Type B pancreatic cell (in vitro differentiated cells): Measurements from ENCODE around the gene KRT84. TPM values are rescaled to one million over a fixed set of nuclear protein-coding genes. Genes with fewer than 3 reads are reported as not detected.

Experiments
- DNase-seq: peaks from one replicate; pipeline ENCODE4 v3.0.0; 2021; ENCODE audit warnings: mixed read lengths; ENCODE audit not compliant: unreplicated experiment; ENCODE audit errors: extremely low spot score
- H3K27ac Mint-ChIP-seq: 2 replicates; pipeline ENCODE4 v1.8.0; 2021; ENCODE audit warnings: mild to moderate bottlenecking, mixed read lengths
- H3K27me3 Mint-ChIP-seq: 2 replicates; pipeline ENCODE4 v1.8.0; 2021; ENCODE audit warnings: mixed read lengths
- H3K36me3 Mint-ChIP-seq: 2 replicates; pipeline ENCODE4 v1.8.0; 2021; ENCODE audit warnings: mixed read lengths
- H3K4me1 Mint-ChIP-seq: one replicate; pipeline ENCODE4 v1.8.0; 2021; ENCODE audit warnings: mixed read lengths; ENCODE audit not compliant: unreplicated experiment
- H3K4me3 Mint-ChIP-seq: 2 replicates; pipeline ENCODE4 v1.8.0; 2021; ENCODE audit warnings: mild to moderate bottlenecking, mixed read lengths
- H3K9me3 Mint-ChIP-seq: 2 replicates; pipeline ENCODE4 v1.8.0; 2021; ENCODE audit warnings: mixed read lengths
- total RNA-seq: library from RNA; stranded (reverse); gene quantifications from 2 replicates; pipeline ENCODE4 v1.2.1, GENCODE V29; 2021; ENCODE audit warnings: low replicate concordance
- TF ChIP-seq, protein P1 (sequence below): fragments of 200-600 bp; sonication (generic); conservative IDR thresholded peaks from 2 replicates; pipeline ENCODE4 v1.5.0; 2021; ENCODE audit warnings: antibody characterized with exemption, mild to moderate bottlenecking

The KRT84 gene
- total RNA-seq, 1 donor from 2014 or later = not detected

DNA sequence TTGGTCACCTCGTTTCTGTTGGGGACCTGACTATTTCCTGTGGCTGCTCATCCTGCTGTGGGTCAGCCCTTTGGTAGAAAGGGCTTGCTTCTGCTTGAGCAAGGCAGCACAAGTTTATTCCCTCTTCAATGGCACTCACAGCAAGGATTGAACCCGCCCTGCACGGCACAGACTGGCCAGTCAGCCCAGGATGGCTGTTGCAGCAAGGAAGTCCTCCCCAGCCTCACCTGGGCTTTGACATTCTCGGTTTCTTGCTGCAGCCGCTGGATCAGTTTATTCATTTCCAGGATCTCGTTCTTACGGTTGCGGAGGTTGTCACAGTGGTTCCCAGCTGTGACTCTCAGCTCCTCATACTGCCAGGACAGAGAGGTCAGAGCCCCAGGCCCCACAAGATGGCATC lies 11.2 kb upstream of the KRT84 start:
- Mint-ChIP-seq H3K4me1 (no peaks in the 10 kb centered on the region), H3K36me3 (no peaks in the 10 kb centered on the region), H3K27me3 (peaks cover 22% of the 10 kb centered on the region), H3K27ac (no peak overlapping the region), H3K9me3 (no peaks in the 10 kb centered on the region), H3K4me3 (no peak overlapping the region)
- TF ChIP-seq, protein P1, sequence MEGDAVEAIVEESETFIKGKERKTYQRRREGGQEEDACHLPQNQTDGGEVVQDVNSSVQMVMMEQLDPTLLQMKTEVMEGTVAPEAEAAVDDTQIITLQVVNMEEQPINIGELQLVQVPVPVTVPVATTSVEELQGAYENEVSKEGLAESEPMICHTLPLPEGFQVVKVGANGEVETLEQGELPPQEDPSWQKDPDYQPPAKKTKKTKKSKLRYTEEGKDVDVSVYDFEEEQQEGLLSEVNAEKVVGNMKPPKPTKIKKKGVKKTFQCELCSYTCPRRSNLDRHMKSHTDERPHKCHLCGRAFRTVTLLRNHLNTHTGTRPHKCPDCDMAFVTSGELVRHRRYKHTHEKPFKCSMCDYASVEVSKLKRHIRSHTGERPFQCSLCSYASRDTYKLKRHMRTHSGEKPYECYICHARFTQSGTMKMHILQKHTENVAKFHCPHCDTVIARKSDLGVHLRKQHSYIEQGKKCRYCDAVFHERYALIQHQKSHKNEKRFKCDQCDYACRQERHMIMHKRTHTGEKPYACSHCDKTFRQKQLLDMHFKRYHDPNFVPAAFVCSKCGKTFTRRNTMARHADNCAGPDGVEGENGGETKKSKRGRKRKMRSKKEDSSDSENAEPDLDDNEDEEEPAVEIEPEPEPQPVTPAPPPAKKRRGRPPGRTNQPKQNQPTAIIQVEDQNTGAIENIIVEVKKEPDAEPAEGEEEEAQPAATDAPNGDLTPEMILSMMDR = no peak
- DNase-seq = no peak

DNA sequence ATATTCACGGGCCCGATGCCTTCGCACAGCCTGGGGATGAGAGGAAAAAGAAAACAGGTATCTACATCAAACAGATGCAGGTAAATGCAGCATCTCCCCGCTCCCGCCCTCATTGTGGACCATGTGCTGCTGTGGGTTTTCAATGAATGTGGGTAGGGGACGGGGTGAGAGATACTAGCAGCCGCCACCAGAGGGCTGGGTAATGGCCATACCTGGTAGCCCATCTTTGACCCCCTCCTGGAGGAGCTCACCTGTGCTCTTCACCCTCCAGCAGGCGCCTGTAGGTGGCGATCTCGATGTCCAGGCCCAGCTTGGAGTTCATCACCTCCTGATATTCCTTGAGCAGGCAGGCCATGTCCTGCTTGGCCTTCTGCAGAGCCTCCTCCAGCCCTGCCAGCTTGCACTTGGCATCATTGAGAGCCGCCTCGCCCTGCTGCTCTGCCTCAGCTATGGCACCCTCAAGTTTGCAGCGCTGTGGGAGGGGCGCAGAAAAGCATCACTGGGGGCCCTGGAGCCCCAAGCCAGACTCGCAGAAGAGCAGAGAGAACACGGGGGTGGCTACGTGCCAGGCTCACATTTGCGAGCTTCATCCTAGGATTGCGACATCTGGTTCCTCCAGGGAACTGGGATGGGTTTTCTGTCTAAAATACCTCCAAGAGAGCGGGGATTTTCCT lies 10.4 kb upstream of the KRT84 start:
- H3K27ac Mint-ChIP-seq = no peak overlapping the region
- peaks cover 22% of the 10 kb centered on the region for H3K27me3 Mint-ChIP-seq
- no peaks in the 10 kb centered on the region for H3K9me3 Mint-ChIP-seq
- TF ChIP-seq, protein P1 = peak; percentile 60
- no peaks in the 10 kb centered on the region for H3K4me1 Mint-ChIP-seq
- H3K4me3 Mint-ChIP-seq = no peak overlapping the region
- H3K36me3 Mint-ChIP-seq = no peaks in the 10 kb centered on the region
- DNase-seq = no peak

- TF ChIP-seq, protein P1 = no peak
- Mint-ChIP-seq H3K36me3 (no peaks in the 10 kb centered on the region), H3K4me1 (peaks cover under 1% of the 10 kb centered on the region), H3K27me3 (peaks cover 22% of the 10 kb centered on the region), H3K4me3 (no peak overlapping the region), H3K9me3 (no peaks in the 10 kb centered on the region), H3K27ac (no peak overlapping the region)
- DNase-seq = no peak
These were observed 9.5 kb upstream of the KRT84 start for GRCh38 chr12:52394836-52395405.

DNA sequence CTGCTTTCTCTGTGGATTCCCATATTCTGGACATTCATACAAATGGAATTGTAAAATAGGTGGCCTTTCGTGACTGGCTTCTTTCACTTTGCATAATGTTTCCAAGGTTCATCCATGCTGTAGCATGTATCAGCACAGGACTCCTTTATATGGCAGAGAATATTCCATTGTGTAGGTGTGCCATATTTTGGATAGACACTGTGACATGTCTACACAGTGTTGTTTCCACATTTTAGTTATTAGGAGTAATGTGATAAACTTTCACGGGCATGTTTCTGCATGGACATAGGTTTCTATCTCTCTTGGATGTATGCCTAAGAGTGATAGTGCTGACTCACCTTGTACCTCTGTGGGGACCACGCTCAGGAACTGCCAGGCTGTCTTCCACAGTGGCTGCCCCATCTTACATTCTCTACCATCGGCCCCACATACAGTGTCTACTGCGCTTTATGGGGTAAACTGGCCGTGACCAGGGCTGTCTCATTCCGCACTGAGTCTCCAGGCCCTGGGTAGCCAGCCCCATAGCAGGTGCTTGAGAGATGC lies 7.1 kb upstream of the KRT84 start:
- Mint-ChIP-seq H3K4me1 (peaks cover 4% of the 10 kb centered on the region), H3K27ac (no peak overlapping the region), H3K9me3 (no peaks in the 10 kb centered on the region), H3K4me3 (no peak overlapping the region), H3K27me3 (peaks cover 25% of the 10 kb centered on the region), H3K36me3 (no peaks in the 10 kb centered on the region)
- DNase-seq = no peak
- TF ChIP-seq, protein P1 = no peak

GRCh38 chr12:52391618-52392002 lies 6.2 kb upstream of the KRT84 start:
- H3K4me1 Mint-ChIP-seq = peaks cover 4% of the 10 kb centered on the region

More at GRCh38 chr12:52391618-52392002, 6.2 kb upstream of the KRT84 start:
- no peak overlapping the region for H3K27ac Mint-ChIP-seq
- no peaks in the 10 kb centered on the region for H3K9me3 Mint-ChIP-seq
- H3K27me3 Mint-ChIP-seq = peaks cover 16% of the 10 kb centered on the region
- DNase-seq = no peak
- no peak overlapping the region for H3K4me3 Mint-ChIP-seq
- TF ChIP-seq, protein P1 = no peak
- no peaks in the 10 kb centered on the region for H3K36me3 Mint-ChIP-seq
